ENCODE measurements around the gene ELAVL4. TPM values are rescaled to one million over a fixed set of nuclear protein-coding genes. Genes with fewer than 3 reads are reported as not detected.

The ELAVL4 gene
- polyA plus RNA-seq, 1 donor from 2014 or later, result 105 TPM

DNA sequence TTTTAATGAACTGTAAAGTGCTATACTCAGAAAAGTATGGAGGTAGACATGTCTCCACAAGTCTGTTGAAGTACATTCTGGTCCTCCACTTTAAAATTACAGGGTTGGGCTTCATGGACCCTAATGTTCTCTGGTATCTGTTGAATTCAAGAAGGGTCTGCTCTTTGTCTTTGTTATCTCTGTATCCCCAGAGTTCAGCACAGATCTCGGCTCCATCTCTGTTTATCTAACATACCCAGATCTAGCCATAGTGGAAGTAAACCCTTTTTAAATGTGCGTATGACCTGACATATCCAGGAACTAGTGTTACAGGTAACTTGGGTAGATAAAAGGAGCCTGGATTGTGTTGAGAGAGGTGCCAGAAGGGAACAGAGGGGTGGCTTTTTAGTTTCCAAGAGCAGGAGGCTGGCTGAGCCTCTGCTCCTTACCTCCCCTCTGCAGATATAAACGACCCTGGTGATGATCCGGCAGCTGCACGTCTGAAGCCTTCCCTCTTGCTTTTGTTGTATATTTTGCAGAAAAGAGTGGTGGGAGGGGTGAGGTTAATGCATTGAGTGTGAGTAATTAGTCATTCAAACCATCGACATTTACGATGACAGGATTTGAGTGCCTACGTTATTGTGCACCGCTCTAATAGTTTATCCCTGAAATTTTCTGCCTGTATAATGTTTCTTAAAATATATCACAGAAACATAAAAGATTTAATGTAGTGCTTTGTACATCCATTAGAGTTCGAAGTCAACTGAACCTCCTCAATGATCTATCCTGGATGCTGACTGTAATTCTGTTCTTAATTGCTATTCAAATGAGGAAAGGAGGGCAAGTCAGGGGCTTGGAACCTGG lies 30.8 kb downstream of the ELAVL4 start:
- Histone ChIP-seq H2AFZ (ENCODE audit: low read depth, low read length) (no peak overlapping the region), H3F3A (ENCODE audit: insufficient read depth, low read length, poor library complexity, severe bottlenecking) (no peaks in the 10 kb centered on the region), H3K4me3 (ENCODE audit: low read length) (peak overlapping the region; percentile 5), H3K27ac (ENCODE audit: low read length) (no peak overlapping the region), H3K36me3 (ENCODE audit: insufficient read depth, low read length) (no peaks in the 10 kb centered on the region), H3K27me3 (ENCODE audit: insufficient read depth, low read depth, low read length) (no peaks in the 10 kb centered on the region), H3K79me2 (replicated peaks; ENCODE audit: insufficient read depth, low read length) (peaks cover 3% of the 10 kb centered on the region), H3K9ac (ENCODE audit: low read length) (peak overlapping the region; percentile 18), H4K20me1 (ENCODE audit: insufficient read depth) (no peaks in the 10 kb centered on the region), H3K4me2 (ENCODE audit: low read length) (no peak overlapping the region), H3K9me2 (ENCODE audit: insufficient read depth, low read length) (no peaks in the 10 kb centered on the region), H3K9me3 (ENCODE audit: low read length) (no peaks in the 10 kb centered on the region)
- no peak for TF ChIP-seq EZH2 (IDR thresholded peaks at IDR 0.05; ENCODE audit: borderline replicate concordance, insufficient read depth, low read length, poor library complexity, severe bottlenecking)
- no peak for TF ChIP-seq RAD21 (conservative IDR thresholded peaks at IDR 0.05)
- TF ChIP-seq, protein P1, sequence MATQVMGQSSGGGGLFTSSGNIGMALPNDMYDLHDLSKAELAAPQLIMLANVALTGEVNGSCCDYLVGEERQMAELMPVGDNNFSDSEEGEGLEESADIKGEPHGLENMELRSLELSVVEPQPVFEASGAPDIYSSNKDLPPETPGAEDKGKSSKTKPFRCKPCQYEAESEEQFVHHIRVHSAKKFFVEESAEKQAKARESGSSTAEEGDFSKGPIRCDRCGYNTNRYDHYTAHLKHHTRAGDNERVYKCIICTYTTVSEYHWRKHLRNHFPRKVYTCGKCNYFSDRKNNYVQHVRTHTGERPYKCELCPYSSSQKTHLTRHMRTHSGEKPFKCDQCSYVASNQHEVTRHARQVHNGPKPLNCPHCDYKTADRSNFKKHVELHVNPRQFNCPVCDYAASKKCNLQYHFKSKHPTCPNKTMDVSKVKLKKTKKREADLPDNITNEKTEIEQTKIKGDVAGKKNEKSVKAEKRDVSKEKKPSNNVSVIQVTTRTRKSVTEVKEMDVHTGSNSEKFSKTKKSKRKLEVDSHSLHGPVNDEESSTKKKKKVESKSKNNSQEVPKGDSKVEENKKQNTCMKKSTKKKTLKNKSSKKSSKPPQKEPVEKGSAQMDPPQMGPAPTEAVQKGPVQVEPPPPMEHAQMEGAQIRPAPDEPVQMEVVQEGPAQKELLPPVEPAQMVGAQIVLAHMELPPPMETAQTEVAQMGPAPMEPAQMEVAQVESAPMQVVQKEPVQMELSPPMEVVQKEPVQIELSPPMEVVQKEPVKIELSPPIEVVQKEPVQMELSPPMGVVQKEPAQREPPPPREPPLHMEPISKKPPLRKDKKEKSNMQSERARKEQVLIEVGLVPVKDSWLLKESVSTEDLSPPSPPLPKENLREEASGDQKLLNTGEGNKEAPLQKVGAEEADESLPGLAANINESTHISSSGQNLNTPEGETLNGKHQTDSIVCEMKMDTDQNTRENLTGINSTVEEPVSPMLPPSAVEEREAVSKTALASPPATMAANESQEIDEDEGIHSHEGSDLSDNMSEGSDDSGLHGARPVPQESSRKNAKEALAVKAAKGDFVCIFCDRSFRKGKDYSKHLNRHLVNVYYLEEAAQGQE (IDR thresholded peaks at IDR 0.05; ENCODE audit: borderline replicate concordance), result no peak
- TF ChIP-seq EP300 (conservative IDR thresholded peaks at IDR 0.05; ENCODE audit: poor library complexity, severe bottlenecking), result no peak
- no peak for TF ChIP-seq POLR2AphosphoS5 (IDR thresholded peaks at IDR 0.05)
- TF ChIP-seq, protein P2, sequence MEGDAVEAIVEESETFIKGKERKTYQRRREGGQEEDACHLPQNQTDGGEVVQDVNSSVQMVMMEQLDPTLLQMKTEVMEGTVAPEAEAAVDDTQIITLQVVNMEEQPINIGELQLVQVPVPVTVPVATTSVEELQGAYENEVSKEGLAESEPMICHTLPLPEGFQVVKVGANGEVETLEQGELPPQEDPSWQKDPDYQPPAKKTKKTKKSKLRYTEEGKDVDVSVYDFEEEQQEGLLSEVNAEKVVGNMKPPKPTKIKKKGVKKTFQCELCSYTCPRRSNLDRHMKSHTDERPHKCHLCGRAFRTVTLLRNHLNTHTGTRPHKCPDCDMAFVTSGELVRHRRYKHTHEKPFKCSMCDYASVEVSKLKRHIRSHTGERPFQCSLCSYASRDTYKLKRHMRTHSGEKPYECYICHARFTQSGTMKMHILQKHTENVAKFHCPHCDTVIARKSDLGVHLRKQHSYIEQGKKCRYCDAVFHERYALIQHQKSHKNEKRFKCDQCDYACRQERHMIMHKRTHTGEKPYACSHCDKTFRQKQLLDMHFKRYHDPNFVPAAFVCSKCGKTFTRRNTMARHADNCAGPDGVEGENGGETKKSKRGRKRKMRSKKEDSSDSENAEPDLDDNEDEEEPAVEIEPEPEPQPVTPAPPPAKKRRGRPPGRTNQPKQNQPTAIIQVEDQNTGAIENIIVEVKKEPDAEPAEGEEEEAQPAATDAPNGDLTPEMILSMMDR (IDR thresholded peaks at IDR 0.05; ENCODE audit: poor library complexity, severe bottlenecking), result no peak
- no peak for TF ChIP-seq MXI1 (conservative IDR thresholded peaks at IDR 0.05; ENCODE audit: poor library complexity, severe bottlenecking)
- no peak for TF ChIP-seq SMC3 (conservative IDR thresholded peaks at IDR 0.05; ENCODE audit: poor library complexity)
- no peak for TF ChIP-seq TAF1 (IDR thresholded peaks at IDR 0.05; ENCODE audit: low read depth)

DNA sequence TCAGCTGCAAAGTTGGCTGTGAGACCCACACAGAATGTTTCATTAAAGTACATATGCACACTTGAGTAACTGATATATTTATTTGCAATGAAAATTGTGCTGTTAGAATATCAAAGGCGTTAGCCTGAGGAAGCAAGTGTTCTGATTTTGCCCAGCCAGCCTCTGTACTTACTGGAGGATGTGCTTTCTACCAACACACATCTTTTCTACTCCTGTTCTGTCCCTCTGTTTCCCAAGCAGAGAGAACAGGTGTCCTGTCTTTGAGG lies 31.4 kb downstream of the ELAVL4 start:
- Histone ChIP-seq H3K9me2 (ENCODE audit: insufficient read depth, low read length) (no peaks in the 10 kb centered on the region), H3K79me2 (replicated peaks; ENCODE audit: insufficient read depth, low read length) (peaks cover 1% of the 10 kb centered on the region), H3K9me3 (ENCODE audit: low read length) (no peaks in the 10 kb centered on the region), H3F3A (ENCODE audit: insufficient read depth, low read length, poor library complexity, severe bottlenecking) (no peaks in the 10 kb centered on the region), H3K27me3 (ENCODE audit: insufficient read depth, low read depth, low read length) (no peaks in the 10 kb centered on the region), H3K27ac (ENCODE audit: low read length) (no peak overlapping the region), H4K20me1 (ENCODE audit: insufficient read depth) (no peaks in the 10 kb centered on the region), H3K4me2 (ENCODE audit: low read length) (no peak overlapping the region), H3K9ac (ENCODE audit: low read length) (no peak overlapping the region), H2AFZ (ENCODE audit: low read depth, low read length) (no peak overlapping the region), H3K4me3 (ENCODE audit: low read length) (peak overlapping the region; percentile 5), H3K36me3 (ENCODE audit: insufficient read depth, low read length) (no peaks in the 10 kb centered on the region)
- no peak for TF ChIP-seq EZH2 (IDR thresholded peaks at IDR 0.05; ENCODE audit: borderline replicate concordance, insufficient read depth, low read length, poor library complexity, severe bottlenecking)
